Pancreas (tissue), 10 donors: ENCODE measurements around the gene RAET1L. TPM values are rescaled to one million over a fixed set of nuclear protein-coding genes. Genes with fewer than 3 reads are reported as not detected.

Source experiments
- ATAC-seq, 4 donors: fragments of 200-7000 bp; cut with Tn5 transposase; one replicate each; pipeline versions ENCODE4 v1.8.0 to v1.9.1; 2020; ENCODE audit warnings: mild to moderate bottlenecking in 4 of 4, moderate library complexity in 4 of 4
- DNase-seq, 6 donors: peaks; one replicate each; pipeline ENCODE4 v3.0.0-alpha.2; 2020
- FAIRE-seq: peaks from 2 replicates; lab custom pipeline; 2012; peaks lifted over from hg19 to GRCh38; lab: Jason Lieb, UNC
- H3K27ac ChIP-seq, 4 donors: fragments of 200-600 bp; sonication (generic); 1 replicate in 3 of 4; 2 replicates in 1 of 4; pipeline versions ENCODE4 v1.5.0 to v1.8.0; 2020
- H3K27me3 ChIP-seq, 4 donors: fragments of 200-600 bp; one replicate each; pipeline ENCODE4 v1.8.0; 2021
- H3K36me3 ChIP-seq, 3 donors: fragments of 200-600 bp; sonication (generic) in 1 of 3; one replicate each; pipeline versions ENCODE4 v1.5.0 to v1.8.0; 2020 to 2021
- H3K4me1 ChIP-seq, 3 donors: fragments of 200-600 bp; one replicate each; pipeline ENCODE4 v1.8.0; 2021
- H3K4me3 ChIP-seq, 4 donors: fragments of 200-600 bp; sonication (generic) in 2 of 4; one replicate each; pipeline versions ENCODE4 v1.5.0 to v1.8.0; 2020 to 2021
- H3K9me3 ChIP-seq, 4 donors: fragments of 200-600 bp; one replicate each; pipeline ENCODE4 v1.8.0; 2021
- CTCF ChIP-seq, 4 donors: fragments of 200-600 bp; sonication (generic) in 3 of 4; IDR thresholded peaks; one replicate each; pipeline versions ENCODE4 v1.5.0 to v1.8.0; 2021; ENCODE audit warnings: antibody characterized with exemption in 4 of 4
- WGBS, 2 donors: extraction: QIAGEN DNeasy Blood & Tissue Kit; methylation state at CpG; one replicate each; pipeline ENCODE4 v1.1.7; 2013; 5-methylcytosine and 5-hydroxymethylcytosine counted together
- intact Hi-C, 3 donors: fragments of 100-400 bp; cut with DNase I; formaldehyde crosslinking; loops; one replicate each; pipeline versions ENCODE4 v1.11.1 to v1.14.2; 2022
- polyA plus RNA-seq, 2 donors: library from polyadenylated mRNA; stranded (reverse); fragments of 200-250 nt; gene quantifications; one replicate each; pipeline ENCODE4 v1.2.3, GENCODE V29; 2013
- total RNA-seq, 6 donors: library from RNA; stranded (reverse); fragmentation: NEBNext Ultra II Directional in 4 of 6; extraction: Animal tissue kit (Norgen Biotek cat#: 25700) in 4 of 6; gene quantifications; one replicate each; pipeline versions ENCODE4 v1.2.1 to v1.2.4, GENCODE V29; 2021 to 2023
- donor health status: healthy with polysubstance abuse.
- donor health status: DM: no; HTN: no; CAD: no; lungs with moderate emphysema.
- donor health status: DM: no; HTN: no; CAD: no.
- donor health status: control.
- donor health status: control.
- donor health status: Bipolar disorder and iron deficiency.
- donor health status: DM: yes; HTN: yes; CAD: no.
- donor health status: DM: no; HTN: no; CAD: no.
- donor health status: DM: no; HTN: no; CAD: no.
- donor health status: DM: yes; HTN: yes; CAD: no.

RAET1L gene
- total and polyA plus RNA-seq, 8 donors = 0.46 to 0.53 TPM; not detected in 6

GRCh38 chr6:149984773-149985172, 40.6 kb downstream of the RAET1L start:
- DNase-seq (no peak), FAIRE-seq (no peak), ATAC-seq (no peak)
- WGBS, 2 donors = 40 to 76% methylated on average over 5 of the region's 5 CpGs
- Histone ChIP-seq H3K9me3 (no peaks in the 10 kb centered on the region), H3K36me3 (no peaks in the 10 kb centered on the region), H3K27ac (no peak overlapping the region), H3K4me1 (peaks cover 0 to 5% (median 1%) of the 10 kb centered on the region in 3 donors), H3K4me3 (no peak overlapping the region), H3K27me3 (peaks cover 0 to 21% (median 6%) of the 10 kb centered on the region in 4 donors)
- TF ChIP-seq CTCF (IDR thresholded peaks at IDR 0.05) = no peak
- intact Hi-C loops = no loop called here

GRCh38 chr6:149983145-149983544, 42.2 kb downstream of the RAET1L start:
- Histone ChIP-seq H3K27ac (no peak overlapping the region), H3K4me1 (no peaks in the 10 kb centered on the region), H3K4me3 (no peak overlapping the region), H3K9me3 (no peaks in the 10 kb centered on the region), H3K36me3 (no peaks in the 10 kb centered on the region), H3K27me3 (peaks cover 0 to 19% (median 9%) of the 10 kb centered on the region in 4 donors)
- DNase-seq (no peak), FAIRE-seq (no peak), ATAC-seq (no peak)
- intact Hi-C loops = no loop called here
- WGBS, 2 donors = 29 to 49% methylated on average over 9 of the region's 9 CpGs
- TF ChIP-seq CTCF (IDR thresholded peaks at IDR 0.05) = no peak

GRCh38 chr6:149979293-149979692, 46.0 kb downstream of the RAET1L start:
- no peaks in the 10 kb centered on the region for H3K4me1 ChIP-seq
- ATAC-seq (no peak), FAIRE-seq (no peak), DNase-seq (no peak)
- 58 to 73% methylated on average over 6 of the region's 6 CpGs for WGBS, 2 donors
- intact Hi-C loops = no loop called here
- H3K27ac ChIP-seq = no peak overlapping the region
- no peak for TF ChIP-seq CTCF (IDR thresholded peaks at IDR 0.05)
- H3K36me3 ChIP-seq = no peaks in the 10 kb centered on the region
- peaks cover 0 to 9% (median 0%) of the 10 kb centered on the region in 4 donors for H3K27me3 ChIP-seq
- no peaks in the 10 kb centered on the region for H3K9me3 ChIP-seq
- no peak overlapping the region for H3K4me3 ChIP-seq

- FAIRE-seq (no peak), DNase-seq (no peak), ATAC-seq (no peak)
- no peaks in the 10 kb centered on the region for H3K9me3 ChIP-seq
- no peak overlapping the region for H3K4me3 ChIP-seq
- no peaks in the 10 kb centered on the region for H3K36me3 ChIP-seq
- intact Hi-C loops = no loop called here
- peaks cover 0 to 9% (median 0%) of the 10 kb centered on the region in 4 donors for H3K27me3 ChIP-seq
- H3K4me1 ChIP-seq = no peaks in the 10 kb centered on the region
- no peak for TF ChIP-seq CTCF (IDR thresholded peaks at IDR 0.05)
- no peak overlapping the region for H3K27ac ChIP-seq
Measured at GRCh38 chr6:149978610-149979009, 46.7 kb downstream of the RAET1L start.

GRCh38 chr6:149977221-149977620, 48.1 kb downstream of the RAET1L start:
- no peak overlapping the region for H3K4me3 ChIP-seq
- TF ChIP-seq CTCF (IDR thresholded peaks at IDR 0.05) = no peak
- WGBS, 2 donors = 52 to 81% methylated on average over 4 of the region's 4 CpGs
- no peaks in the 10 kb centered on the region for H3K4me1 ChIP-seq
- intact Hi-C loops = no loop called here
- no peak for DNase-seq
- H3K36me3 ChIP-seq = no peaks in the 10 kb centered on the region
- H3K9me3 ChIP-seq = no peaks in the 10 kb centered on the region
- FAIRE-seq = no peak
- H3K27ac ChIP-seq = no peak overlapping the region
- peaks cover 0 to 9% (median 0%) of the 10 kb centered on the region in 4 donors for H3K27me3 ChIP-seq
- ATAC-seq = no peak
